NT2/D1 (cell line): ENCODE measurements around the gene PFDN4.

Experiments
- SUZ12 ChIP-seq: IDR thresholded peaks from 2 replicates; pipeline ENCODE4 v1.6.1; 2011; ENCODE audit not compliant: insufficient read length, insufficient read depth; ENCODE audit errors: extremely low read depth
- YY1 ChIP-seq: IDR thresholded peaks from 2 replicates; pipeline ENCODE4 v1.6.1; 2011; ENCODE audit not compliant: insufficient read length, insufficient read depth
- ZNF274 ChIP-seq: IDR thresholded peaks from 2 replicates; pipeline ENCODE4 v1.6.1; 2011; ENCODE audit warnings: mild to moderate bottlenecking, low read depth, low read length

DNA sequence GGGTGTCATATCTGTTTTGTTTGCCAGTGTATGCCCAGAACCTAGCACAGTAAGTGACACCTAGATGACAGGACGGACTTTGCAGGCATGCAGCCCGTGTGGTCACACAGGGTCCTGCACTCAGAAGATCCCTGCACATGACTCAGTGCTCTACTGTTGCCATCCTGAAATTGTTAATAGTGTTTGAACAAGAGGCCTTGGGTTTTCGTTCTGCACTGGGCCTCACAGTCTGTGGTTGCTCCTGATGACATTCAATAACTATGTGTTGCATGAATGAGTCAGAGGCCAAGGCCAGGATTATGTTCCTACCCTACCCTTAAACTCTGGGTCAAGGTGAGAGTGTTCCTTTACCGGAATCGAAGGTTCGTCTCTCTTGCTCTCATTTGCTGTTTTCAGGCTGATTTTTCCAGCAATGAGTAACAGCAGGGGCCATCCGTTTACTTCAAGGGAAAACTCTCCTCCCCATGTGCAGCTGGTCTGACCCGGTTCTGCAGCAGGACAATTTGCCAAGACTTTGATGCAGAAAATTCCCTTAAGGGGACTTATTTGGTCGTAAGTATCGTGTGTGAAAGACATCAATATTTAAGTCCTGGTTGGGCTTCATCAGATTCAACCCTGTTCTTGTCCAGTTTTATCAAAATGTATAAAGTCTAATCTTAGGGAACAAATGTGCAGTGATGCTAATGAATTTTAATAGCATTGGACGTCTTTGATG is 13.0 kb upstream of the PFDN4 start:
- TF ChIP-seq ZNF274 (no peak), YY1 (no peak), SUZ12 (no peak)
